CD4-positive, alpha-beta memory T cell (primary cell): ENCODE results near the gene RPS27. TPM values are rescaled to one million over a fixed set of nuclear protein-coding genes. Genes with fewer than 3 reads are reported as not detected.
"Not testable (repeated sequence)": the region's sequence is repeated elsewhere in the genome, so short reads cannot be mapped to it uniquely, and the experiment has no call there.

ENCODE experiments used
- CTCF ChIA-PET: fragments of 350-600 bp; sonication (Branson Sonifier 250); formaldehyde crosslinking; loops from one replicate; lab custom pipeline; 2021; ENCODE audit warnings: inconsistent platforms; ENCODE audit not compliant: partially characterized antibody; lab: Charles Lee
- POLR2A ChIA-PET: fragments of 350-600 bp; sonication (Branson Sonifier 250); formaldehyde crosslinking; loops from one replicate; lab custom pipeline; 2021; ENCODE audit not compliant: partially characterized antibody; lab: Charles Lee
- DNase-seq, 5 donors: peaks; one replicate each; pipeline versions ENCODE4 v3.0.0 to v3.0.0-alpha.2; 2020 to 2022; ENCODE audit warnings: mixed read lengths in 1 of 5
- H3K27ac ChIP-seq: one replicate; pipeline ENCODE4 v1.7.0; 2013; ENCODE audit warnings: low read depth, low read length
- H3K27me3 ChIP-seq: 2 replicates; pipeline ENCODE4 v1.7.0; 2013; ENCODE audit warnings: mild to moderate bottlenecking, low read length, moderate library complexity; ENCODE audit not compliant: insufficient read depth
- H3K36me3 ChIP-seq: 2 replicates; pipeline ENCODE4 v1.7.0; 2013; ENCODE audit warnings: mild to moderate bottlenecking, low read length, moderate library complexity; ENCODE audit not compliant: insufficient read depth
- H3K4me1 ChIP-seq: 2 replicates; pipeline ENCODE4 v1.7.0; 2013; ENCODE audit warnings: mild to moderate bottlenecking, low read length, moderate library complexity; ENCODE audit not compliant: insufficient read depth
- H3K4me3 ChIP-seq, 2 donors: one replicate each; pipeline ENCODE4 v1.7.0; 2013; ENCODE audit warnings: low read length in 2 of 2, mild to moderate bottlenecking in 1 of 2
- H3K9me3 ChIP-seq, 2 donors: one replicate each; pipeline ENCODE4 v1.7.0; 2013; ENCODE audit warnings: low read length in 2 of 2, control low read depth in 1 of 2; ENCODE audit not compliant: control insufficient read depth in 1 of 2
- H3K27ac Mint-ChIP-seq, 7 donors: one replicate each; pipeline ENCODE4 v1.8.0; 2020 to 2021; ENCODE audit warnings: mixed read lengths in 7 of 7, mild to moderate bottlenecking in 6 of 7, inconsistent platforms in 3 of 7, moderate library complexity in 3 of 7
- H3K27me3 Mint-ChIP-seq, 2 donors: one replicate each; pipeline ENCODE4 v1.8.0; 2020 to 2021; ENCODE audit warnings: mixed read lengths in 2 of 2
- H3K36me3 Mint-ChIP-seq, 2 donors: one replicate each; pipeline ENCODE4 v1.8.0; 2020 to 2021; ENCODE audit warnings: mixed read lengths in 2 of 2, inconsistent platforms in 1 of 2, mild to moderate bottlenecking in 1 of 2
- H3K4me1 Mint-ChIP-seq, 4 donors: one replicate each; pipeline ENCODE4 v1.8.0; 2020 to 2021; ENCODE audit warnings: mixed read lengths in 4 of 4, mild to moderate bottlenecking in 1 of 4
- H3K4me3 Mint-ChIP-seq, 8 donors: one replicate each; pipeline ENCODE4 v1.8.0; 2020 to 2021; ENCODE audit warnings: mixed read lengths in 8 of 8, mild to moderate bottlenecking in 7 of 8, moderate library complexity in 6 of 8, inconsistent platforms in 3 of 8
- H3K9me3 Mint-ChIP-seq, 8 donors: one replicate each; pipeline ENCODE4 v1.8.0; 2020 to 2021; ENCODE audit warnings: mixed read lengths in 8 of 8, mild to moderate bottlenecking in 5 of 8, inconsistent platforms in 3 of 8, moderate library complexity in 1 of 8
- intact Hi-C: fragments of 100-400 bp; cut with micrococcal nuclease; formaldehyde crosslinking; loops from one replicate; pipeline ENCODE4 v1.15.1; 2023
- polyA plus RNA-seq, 2 donors: library from polyadenylated mRNA; unstranded; fragments of 300-500 nt; fragmentation: Illumina TruSeq; gene quantifications; one replicate each; pipeline ENCODE4 v1.2.3, GENCODE V29; 2021
- total RNA-seq, 2 experiments: library from RNA; stranded (reverse); gene quantifications; one replicate each; pipeline ENCODE4 v1.2.3, GENCODE V29; 2021

RPS27 gene
- total and polyA plus RNA-seq, 4 experiments from 2014 or later: 6,785 to 21,324 (median 12,054) TPM

DNA sequence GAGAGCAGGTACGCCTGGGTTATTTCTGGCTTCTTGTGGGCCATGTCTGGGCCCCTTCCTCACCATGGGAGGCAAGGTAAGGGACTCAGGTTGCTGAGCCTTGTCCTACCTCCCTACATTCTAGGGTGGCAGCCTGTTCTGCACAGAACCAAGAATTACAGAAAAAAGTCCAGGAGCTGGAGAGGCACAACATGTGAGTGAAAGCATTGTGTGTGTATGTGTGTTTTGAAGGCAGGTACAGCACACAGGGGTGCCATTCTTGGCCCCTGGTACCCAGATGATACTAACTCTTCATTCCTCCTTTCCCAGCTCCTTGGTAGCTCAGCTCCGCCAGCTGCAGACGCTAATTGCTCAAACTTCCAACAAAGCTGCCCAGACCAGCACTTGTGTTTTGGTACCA, 17.5 kb upstream of the RPS27 start:
- H3K4me1 Mint-ChIP-seq: peaks cover 17 to 58% (median 31%) of the 10 kb centered on the region in 4 donors
- peak overlapping the region in 4 of 7 donors; percentile 49 to 72 (median 60) for H3K27ac Mint-ChIP-seq
- no peaks in the 10 kb centered on the region for H3K27me3 Mint-ChIP-seq
- H3K4me3 Mint-ChIP-seq: no peak overlapping the region
- CTCF ChIA-PET: interaction anchor here (1.7 kb wide), 1 partner anchor 176 kb away, joined by 6 read pairs; no protein-coding TSS in a partner anchor
- Histone ChIP-seq H3K27ac (no peak overlapping the region), H3K27me3 (no peaks in the 10 kb centered on the region), H3K36me3 (peaks cover 29% of the 10 kb centered on the region), H3K4me3 (no peak overlapping the region), H3K9me3 (no peaks in the 10 kb centered on the region), H3K4me1 (peaks cover 24% of the 10 kb centered on the region)
- intact Hi-C loops: no loop called here
- peaks cover 15 to 37% of the 10 kb centered on the region in 2 donors for H3K36me3 Mint-ChIP-seq
- no peak for DNase-seq
- POLR2A ChIA-PET: interaction anchor here (1.2 to 7.4 kb wide), 6 partner anchors 10 to 50 kb away, joined by 3 to 164 read pairs (median 40); partner anchors contain the start of genes CRTC2, GATAD2B, RAB13 and RPS27
- no peaks in the 10 kb centered on the region for H3K9me3 Mint-ChIP-seq

DNA sequence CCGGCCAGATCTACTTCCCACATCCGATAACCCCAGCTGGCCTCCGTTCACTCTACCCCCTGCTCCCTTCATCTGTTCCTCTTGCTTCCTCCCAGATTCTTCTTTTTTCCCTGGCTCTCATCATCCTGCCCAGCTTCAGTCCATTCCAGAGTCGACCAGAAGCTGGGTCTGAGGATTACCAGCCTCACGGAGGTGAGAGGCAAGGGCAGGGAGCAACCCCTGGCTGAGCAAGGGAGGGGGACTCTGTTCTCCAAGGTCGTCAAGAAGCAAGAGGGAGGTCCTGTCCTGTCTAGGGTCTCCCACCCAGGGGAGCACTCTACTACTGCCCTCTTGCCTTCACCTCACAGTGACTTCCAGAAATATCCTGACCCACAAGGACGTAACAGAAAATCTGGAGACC, 17.0 kb upstream of the RPS27 start:
- H3K9me3 ChIP-seq: no peaks in the 10 kb centered on the region
- intact Hi-C loops: no loop called here
- Mint-ChIP-seq H3K4me1 (peaks cover 18 to 62% (median 33%) of the 10 kb centered on the region in 4 donors), H3K27ac (peak overlapping the region in 1 of 7 donors; percentile 49), H3K4me3 (no peak overlapping the region), H3K9me3 (no peaks in the 10 kb centered on the region), H3K36me3 (peaks cover 15 to 37% of the 10 kb centered on the region in 2 donors), H3K27me3 (no peaks in the 10 kb centered on the region)
- no peak overlapping the region for H3K27ac ChIP-seq
- POLR2A ChIA-PET: interaction anchor here (1.2 to 7.4 kb wide), 5 partner anchors 10 to 51 kb away, joined by 3 to 164 read pairs (median 70); partner anchors contain the start of genes CRTC2, GATAD2B, RAB13 and RPS27
- peaks cover 29% of the 10 kb centered on the region for H3K36me3 ChIP-seq
- H3K4me3 ChIP-seq: no peak overlapping the region
- DNase-seq: no peak
- CTCF ChIA-PET: interaction anchor here (1.7 to 5.2 kb wide), 2 partner anchors 9 to 177 kb away, joined by 6 to 55 read pairs; partner anchors contain the start of genes CREB3L4 and SLC39A1
- peaks cover 24% of the 10 kb centered on the region for H3K4me1 ChIP-seq
- H3K27me3 ChIP-seq: no peaks in the 10 kb centered on the region

DNA sequence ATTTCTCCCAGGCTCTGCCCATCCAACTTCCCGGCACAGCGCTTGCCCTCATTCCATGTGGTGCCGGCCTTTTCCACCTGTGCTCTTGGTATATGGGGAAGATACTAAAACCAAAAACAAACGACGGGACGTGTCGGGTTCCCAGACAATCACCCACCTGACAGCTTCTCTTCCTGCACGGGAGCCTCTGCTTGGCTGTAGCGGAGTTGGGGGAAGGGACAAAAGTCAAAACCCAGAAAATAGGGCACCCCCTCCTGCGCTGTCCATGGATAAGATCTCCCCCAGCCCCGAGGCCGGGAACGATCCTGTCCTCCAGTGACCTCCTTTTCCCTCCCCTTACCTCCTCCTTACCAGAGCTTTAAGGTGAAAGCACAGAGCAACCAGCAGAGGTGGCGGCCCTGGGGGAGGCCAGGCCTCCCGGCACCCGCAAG, 13.7 kb upstream of the RPS27 start:
- peaks cover 18 to 61% (median 34%) of the 10 kb centered on the region in 4 donors for H3K4me1 Mint-ChIP-seq
- no peaks in the 10 kb centered on the region for H3K27me3 Mint-ChIP-seq
- Histone ChIP-seq H3K9me3 (no peaks in the 10 kb centered on the region), H3K4me1 (peaks cover 25% of the 10 kb centered on the region), H3K4me3 (peak overlapping the region; percentile 94), H3K36me3 (peaks cover 29% of the 10 kb centered on the region), H3K27ac (peak overlapping the region; percentile 92), H3K27me3 (no peaks in the 10 kb centered on the region)
- ChIA-PET POLR2A (interaction anchor here (0.6 to 7.4 kb wide), 22 partner anchors 10 to 443 kb away, joined by 3 to 164 read pairs (median 6); partner anchors contain the start of genes CHTOP, CREB3L4, CRTC2 and DENND4B), CTCF (interaction anchor here (0.9 to 5.2 kb wide), 8 partner anchors 10 to 327 kb away, joined by 3 to 55 read pairs (median 10); partner anchors contain the start of genes CREB3L4, CRTC2, DENND4B and GATAD2B)
- intact Hi-C loops: loop anchor here (1.0 kb wide), 6 partner anchors 10 to 194 kb away; partner anchors contain the start of genes CREB3L4, CRTC2, GATAD2B and RPS27
- peak in 1 of 5 donors; percentile 16 for DNase-seq
- peaks cover 15 to 37% of the 10 kb centered on the region in 2 donors for H3K36me3 Mint-ChIP-seq
- peak overlapping the region; percentile 96 to 98 (median 97) for H3K27ac Mint-ChIP-seq
- peak overlapping the region; percentile 93 to 98 (median 97) for H3K4me3 Mint-ChIP-seq
- no peaks in the 10 kb centered on the region for H3K9me3 Mint-ChIP-seq

DNA sequence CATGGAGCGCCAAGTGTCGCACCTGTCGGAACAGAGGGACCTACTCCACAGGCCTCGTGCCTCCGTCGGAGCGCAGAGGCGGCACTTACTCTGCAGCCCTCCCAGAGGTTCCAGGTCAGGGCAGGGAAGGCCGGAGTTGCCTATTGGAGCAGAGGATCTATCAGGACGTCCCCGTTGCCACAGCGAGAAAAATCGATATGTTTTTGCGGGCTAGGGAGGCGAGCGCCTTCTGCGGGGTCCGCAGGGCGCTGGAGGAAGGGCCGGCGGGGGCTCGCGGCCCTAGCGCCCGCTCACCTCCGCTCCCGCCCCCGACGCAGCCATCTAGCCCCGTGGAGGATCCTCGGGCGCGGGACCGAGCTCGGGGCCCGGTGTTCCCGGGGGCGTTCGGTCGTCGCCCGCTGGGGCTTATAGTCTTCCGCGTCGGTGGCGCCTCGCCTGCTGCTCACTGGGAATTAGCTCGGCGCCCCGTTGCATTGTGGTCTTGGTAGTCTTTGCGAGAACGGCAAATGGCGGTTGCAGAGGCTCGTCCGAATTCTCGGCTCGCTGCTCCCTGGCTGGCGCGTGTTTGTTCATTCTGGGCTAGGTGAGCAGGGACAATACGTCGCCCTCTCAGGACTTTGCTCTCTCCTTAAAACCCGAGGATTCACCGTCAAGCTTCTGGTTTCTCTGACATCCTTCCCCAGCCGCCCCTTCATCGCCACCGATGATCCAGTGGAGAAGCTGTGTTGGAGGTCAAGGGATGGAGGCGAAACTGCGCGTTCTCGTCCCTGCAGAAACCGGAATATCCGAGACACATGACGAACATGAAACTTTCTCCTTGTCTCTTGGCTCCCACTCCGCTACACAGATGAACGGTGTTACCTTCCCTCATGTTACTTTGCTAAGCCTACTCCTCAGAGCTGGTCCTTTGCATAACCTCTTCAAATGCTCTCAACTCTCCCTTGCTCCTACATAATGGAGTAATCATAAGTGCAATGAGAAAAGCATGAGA, 13.0 kb upstream of the RPS27 start, which contains the start of gene JTB:
JTB (minus strand) TSS at position 425 of the 991 bp plus-strand sequence; CDS start at position 3, 422 bp downstream.
- ChIA-PET CTCF (interaction anchor here (1.0 to 5.2 kb wide), 10 partner anchors 11 to 328 kb away, joined by 3 to 55 read pairs (median 5); partner anchors contain the start of genes CREB3L4, DENND4B, GATAD2B and RAB13), POLR2A (interaction anchor here (0.6 to 7.4 kb wide), 32 partner anchors 10 to 1344 kb away, joined by 3 to 164 read pairs (median 6); partner anchors contain the start of genes CHTOP, CREB3L4, CRTC2 and DENND4B)
- no peaks in the 10 kb centered on the region for H3K27me3 ChIP-seq
- H3K4me3 Mint-ChIP-seq: peak within 1 kb of the TSS; percentile 93 to 98 (median 97)
- no peaks in the 10 kb centered on the region for H3K9me3 Mint-ChIP-seq
- H3K27ac ChIP-seq: peak within 1 kb of the TSS; percentile 92
- H3K36me3 Mint-ChIP-seq: peaks cover 15 to 37% of the 10 kb centered on the region in 2 donors
- peak within 1 kb of the TSS; percentile 94 for H3K4me3 ChIP-seq
- no peaks in the 10 kb centered on the region for H3K27me3 Mint-ChIP-seq
- H3K4me1 Mint-ChIP-seq: peaks cover 15 to 54% (median 29%) of the 10 kb centered on the region in 4 donors
- intact Hi-C loops: loop anchor here (1.0 kb wide), 6 partner anchors 10 to 194 kb away; partner anchors contain the start of genes CREB3L4, CRTC2, GATAD2B and RPS27
- H3K9me3 ChIP-seq: no peaks in the 10 kb centered on the region
- H3K36me3 ChIP-seq: peaks cover 29% of the 10 kb centered on the region
- peak; percentile 77 to 91 (median 79) for DNase-seq
- H3K4me1 ChIP-seq: peaks cover 25% of the 10 kb centered on the region
- peak within 1 kb of the TSS; percentile 96 to 98 (median 97) for H3K27ac Mint-ChIP-seq

DNA sequence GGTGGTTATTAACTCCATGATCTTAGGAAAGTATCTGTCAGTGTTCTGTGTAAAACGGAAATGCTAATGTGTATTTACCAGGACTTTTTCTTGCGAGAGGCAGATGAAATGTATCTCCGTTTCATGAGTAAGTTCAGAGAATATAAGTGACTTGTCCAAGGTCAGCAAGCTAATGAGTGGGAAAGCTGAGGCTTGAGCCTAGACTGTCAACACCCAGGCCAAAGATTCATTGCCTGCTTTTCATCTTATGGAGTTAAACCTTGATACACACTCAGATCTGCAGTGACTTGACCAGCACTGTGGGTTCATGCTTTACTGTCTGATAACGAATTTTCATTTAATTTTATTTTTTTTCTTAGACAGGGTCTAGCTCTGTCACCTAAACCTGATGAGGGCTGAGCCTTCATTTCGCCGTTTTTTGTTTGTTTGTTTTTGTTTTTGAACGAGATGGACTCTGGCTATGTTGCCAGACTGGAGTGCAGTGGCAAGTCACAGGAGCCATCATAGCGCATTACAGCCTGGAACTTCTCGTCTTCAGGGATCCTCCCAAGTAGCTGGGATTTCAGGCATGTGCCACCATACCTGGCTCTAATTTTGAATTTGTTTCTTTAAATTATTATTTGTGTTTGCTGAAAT, 12.2 kb upstream of the RPS27 start:
- Histone ChIP-seq H3K4me1 (peaks cover 25% of the 10 kb centered on the region), H3K9me3 (no peaks in the 10 kb centered on the region), H3K36me3 (peaks cover 21% of the 10 kb centered on the region), H3K27me3 (no peaks in the 10 kb centered on the region), H3K27ac (peak overlapping the region; percentile 92), H3K4me3 (peak overlapping the region; percentile 94)
- POLR2A ChIA-PET: interaction anchor here (0.9 to 7.4 kb wide), 21 partner anchors 10 to 447 kb away, joined by 3 to 164 read pairs (median 7); partner anchors contain the start of genes CHTOP, CREB3L4, CRTC2 and DENND4B
- peaks cover 15 to 47% (median 28%) of the 10 kb centered on the region in 4 donors for H3K4me1 Mint-ChIP-seq
- intact Hi-C loops: no loop called here
- DNase-seq: no peak
- peaks cover 15 to 35% of the 10 kb centered on the region in 2 donors for H3K36me3 Mint-ChIP-seq
- CTCF ChIA-PET: interaction anchor here (1.0 to 5.2 kb wide), 8 partner anchors 10 to 182 kb away, joined by 3 to 55 read pairs (median 6); partner anchors contain the start of genes CREB3L4, DENND4B, GATAD2B and RAB13
- H3K27me3 Mint-ChIP-seq: no peaks in the 10 kb centered on the region
- H3K9me3 Mint-ChIP-seq: no peaks in the 10 kb centered on the region
- peak overlapping the region; percentile 87 to 97 (median 96) for H3K27ac Mint-ChIP-seq
- H3K4me3 Mint-ChIP-seq: peak overlapping the region; percentile 93 to 98 (median 97)

DNA sequence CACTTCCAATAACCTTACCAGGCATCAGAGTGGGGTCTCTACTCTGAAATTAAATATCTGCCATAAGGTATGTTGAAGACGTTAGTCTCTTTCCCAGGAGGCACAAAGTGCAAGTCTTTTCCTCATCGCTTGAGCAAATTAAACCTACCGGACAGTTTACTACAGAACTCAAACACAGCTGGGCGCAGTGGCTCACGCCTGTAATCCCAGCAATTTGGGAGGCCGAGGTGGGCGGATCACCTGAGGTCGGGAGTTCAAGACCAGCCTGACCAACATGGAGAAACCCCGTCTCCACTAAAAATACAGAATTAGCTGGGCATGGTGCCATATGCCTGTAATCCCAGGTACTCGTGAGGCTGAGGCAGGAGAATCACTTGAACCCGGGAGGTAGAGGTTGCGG, 11.5 kb upstream of the RPS27 start:
- H3K27me3 Mint-ChIP-seq, DNase-seq, H3K9me3 Mint-ChIP-seq, H3K27me3 ChIP-seq, H3K27ac ChIP-seq, intact Hi-C loops, H3K4me3 ChIP-seq, H3K9me3 ChIP-seq: not testable (repeated sequence)
- H3K27ac Mint-ChIP-seq: peak overlapping the region in 2 of 7 donors; percentile 69 to 87
- peak overlapping the region in 5 of 8 donors; percentile 31 to 97 (median 66) for H3K4me3 Mint-ChIP-seq
- peaks cover 15 to 44% (median 28%) of the 10 kb centered on the region in 4 donors for H3K4me1 Mint-ChIP-seq
- H3K36me3 Mint-ChIP-seq: peaks cover 14 to 33% of the 10 kb centered on the region in 2 donors
- ChIA-PET POLR2A (interaction anchor here (2.0 to 7.4 kb wide), 8 partner anchors 9 to 203 kb away, joined by 9 to 164 read pairs (median 56); partner anchors contain the start of genes CREB3L4, CRTC2, DENND4B and GATAD2B), CTCF (interaction anchor here (1.9 to 2.2 kb wide), 3 partner anchors 9 to 34 kb away, joined by 6 to 35 read pairs (median 25); partner anchors contain the start of genes DENND4B, RAB13 and RPS27)
- H3K4me1 ChIP-seq: peaks cover 25% of the 10 kb centered on the region
- H3K36me3 ChIP-seq: peaks cover 14% of the 10 kb centered on the region
